ENCODE measurements around the gene LMBR1L. TPM values are rescaled to one million over a fixed set of nuclear protein-coding genes. Genes with fewer than 3 reads are reported as not detected.

LMBR1L gene
- total and polyA plus RNA-seq, 10 of the 15 experiments (the other 5 are each of a cell fraction or from before 2014, with no cell fraction given), result 2.1 to 42.6 (median 20.0) TPM

GRCh38 chr12:49131051-49131893 lies 20.6 kb upstream of the LMBR1L start, which contains the start of gene TUBA1B (continued):
- peak; percentile 59 for TF ChIP-seq NKRF (conservative IDR thresholded peaks at IDR 0.05)
- TF ChIP-seq NBN (IDR thresholded peaks at IDR 0.05), result peak; percentile 69
- TF ChIP-seq RB1 (IDR thresholded peaks at IDR 0.05; ENCODE audit: borderline replicate concordance), result no peak; the same call in 1 of the 2 replicates
- peak; percentile 99 for TF ChIP-seq POLR2AphosphoS2 (IDR thresholded peaks at IDR 0.05; ENCODE audit: low read depth, low read length)
- no peak for TF ChIP-seq BCL11A (IDR thresholded peaks at IDR 0.05; ENCODE audit: low read depth, low read length)
- no peak for TF ChIP-seq CUX1 (IDR thresholded peaks at IDR 0.05; ENCODE audit: insufficient replicate concordance, low read depth, low read length)
- TF ChIP-seq RUNX3 (IDR thresholded peaks at IDR 0.05; ENCODE audit: low read length), result peak; percentile 42
- no peak for TF ChIP-seq USF2 (IDR thresholded peaks at IDR 0.05; ENCODE audit: borderline replicate concordance, low read depth, low read length)
- 0 out of 2 replicates have a peak, but pooled peaks have one; percentile 20 for TF ChIP-seq EED (IDR thresholded peaks at IDR 0.05; ENCODE audit: low read depth)
- TF ChIP-seq ZBED1 (IDR thresholded peaks at IDR 0.05; ENCODE audit: borderline replicate concordance), result peak; percentile 41; the same call in 1 of the 2 replicates
- TF ChIP-seq SP1 (IDR thresholded peaks at IDR 0.05; ENCODE audit: low read depth, low read length), result peak; percentile 59
- TF ChIP-seq PBX3 (IDR thresholded peaks at IDR 0.05; ENCODE audit: insufficient replicate concordance, low read depth, low read length), result peak; percentile 49
- TF ChIP-seq CEBPZ (IDR thresholded peaks at IDR 0.05; ENCODE audit: low read depth, low read length), result no peak
- TF ChIP-seq MEF2A (IDR thresholded peaks at IDR 0.05; ENCODE audit: insufficient read depth, low read depth, low read length), result no peak

All from GM12878 (cell line).